ENCODE data around the gene PTGR1.

DNA sequence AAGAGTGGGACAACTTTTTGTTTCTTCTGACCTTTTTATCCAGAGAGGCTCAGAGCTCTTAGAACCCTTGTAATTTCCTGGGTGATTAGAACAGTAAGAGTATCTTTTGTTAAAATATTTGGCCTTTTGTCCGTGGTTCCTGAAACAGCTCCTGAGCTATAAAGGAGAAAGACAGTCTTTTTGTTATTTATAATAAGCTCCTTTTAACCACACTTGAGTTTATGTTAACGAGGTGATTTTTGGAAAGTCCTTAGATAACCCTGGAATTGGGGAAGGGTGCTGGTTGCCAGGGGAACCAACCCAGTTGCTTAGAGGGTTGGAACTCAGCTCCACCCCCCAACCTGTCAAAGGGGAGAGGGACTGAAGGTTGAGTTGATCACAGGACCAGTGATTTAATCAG, 69.7 kb downstream of the PTGR1 start:
- TF ChIP-seq POLR2AphosphoS5 (IDR thresholded peaks at IDR 0.05; ENCODE audit: low read depth, low read length) (no peak), TAF1 (IDR thresholded peaks at IDR 0.05; ENCODE audit: borderline replicate concordance, insufficient read depth, low read length) (no peak), FOXP2 (optimal IDR thresholded peaks at IDR 0.05; ENCODE audit: borderline replicate concordance, extremely low read depth, extremely low read length, insufficient read depth) (no peak)
- TF ChIP-seq, protein P1, sequence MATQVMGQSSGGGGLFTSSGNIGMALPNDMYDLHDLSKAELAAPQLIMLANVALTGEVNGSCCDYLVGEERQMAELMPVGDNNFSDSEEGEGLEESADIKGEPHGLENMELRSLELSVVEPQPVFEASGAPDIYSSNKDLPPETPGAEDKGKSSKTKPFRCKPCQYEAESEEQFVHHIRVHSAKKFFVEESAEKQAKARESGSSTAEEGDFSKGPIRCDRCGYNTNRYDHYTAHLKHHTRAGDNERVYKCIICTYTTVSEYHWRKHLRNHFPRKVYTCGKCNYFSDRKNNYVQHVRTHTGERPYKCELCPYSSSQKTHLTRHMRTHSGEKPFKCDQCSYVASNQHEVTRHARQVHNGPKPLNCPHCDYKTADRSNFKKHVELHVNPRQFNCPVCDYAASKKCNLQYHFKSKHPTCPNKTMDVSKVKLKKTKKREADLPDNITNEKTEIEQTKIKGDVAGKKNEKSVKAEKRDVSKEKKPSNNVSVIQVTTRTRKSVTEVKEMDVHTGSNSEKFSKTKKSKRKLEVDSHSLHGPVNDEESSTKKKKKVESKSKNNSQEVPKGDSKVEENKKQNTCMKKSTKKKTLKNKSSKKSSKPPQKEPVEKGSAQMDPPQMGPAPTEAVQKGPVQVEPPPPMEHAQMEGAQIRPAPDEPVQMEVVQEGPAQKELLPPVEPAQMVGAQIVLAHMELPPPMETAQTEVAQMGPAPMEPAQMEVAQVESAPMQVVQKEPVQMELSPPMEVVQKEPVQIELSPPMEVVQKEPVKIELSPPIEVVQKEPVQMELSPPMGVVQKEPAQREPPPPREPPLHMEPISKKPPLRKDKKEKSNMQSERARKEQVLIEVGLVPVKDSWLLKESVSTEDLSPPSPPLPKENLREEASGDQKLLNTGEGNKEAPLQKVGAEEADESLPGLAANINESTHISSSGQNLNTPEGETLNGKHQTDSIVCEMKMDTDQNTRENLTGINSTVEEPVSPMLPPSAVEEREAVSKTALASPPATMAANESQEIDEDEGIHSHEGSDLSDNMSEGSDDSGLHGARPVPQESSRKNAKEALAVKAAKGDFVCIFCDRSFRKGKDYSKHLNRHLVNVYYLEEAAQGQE (IDR thresholded peaks at IDR 0.05; ENCODE audit: insufficient read depth in 1 of 2, low read depth in 2 of 2, low read length in 2 of 2), result no peak
